Fibroblast of villous mesenchyme (primary cell): Measurements from ENCODE around the gene DBNL. TPM values are rescaled to one million over a fixed set of nuclear protein-coding genes. Genes with fewer than 3 reads are reported as not detected.

Source experiments
- DNase-seq: peaks from one replicate; pipeline ENCODE4 v3.0.0-alpha.2; 2010; ENCODE audit warnings: low read depth
- H3K4me3 ChIP-seq: 2 replicates; pipeline ENCODE4 v1.5.1; 2011; ENCODE audit warnings: low read depth, mild to moderate bottlenecking, low read length
- CTCF ChIP-seq: IDR thresholded peaks from 2 replicates; pipeline ENCODE4 v1.5.1; 2012; ENCODE audit warnings: low read depth, mild to moderate bottlenecking, low read length; ENCODE audit not compliant: insufficient read depth
- total RNA-seq: library from RNA; depleted of rRNA; stranded (reverse); fragments of >200 nt; gene quantifications from 2 replicates; pipeline ENCODE4 v1.2.3, GENCODE V29; 2012

DBNL gene
- total RNA-seq, 1 donor: 97.2 TPM

GRCh38 chr7:44081266-44081748 is 36.8 kb downstream of the DBNL start:
- TF ChIP-seq CTCF: no peak
- peak overlapping the region; percentile 79 for H3K4me3 ChIP-seq
- no peak for DNase-seq

- H3K4me3 ChIP-seq: peak overlapping the region; percentile 68
- DNase-seq: peak; percentile 99
- no peak for TF ChIP-seq CTCF
Observed at GRCh38 chr7:44082541-44083207, 38.2 kb downstream of the DBNL start.

GRCh38 chr7:44083796-44084195 is 39.3 kb downstream of the DBNL start:
- no peak for DNase-seq
- H3K4me3 ChIP-seq: no peak overlapping the region
- no peak for TF ChIP-seq CTCF

- TF ChIP-seq CTCF: no peak
- H3K4me3 ChIP-seq: no peak overlapping the region
- no peak for DNase-seq
Observed at GRCh38 chr7:44084701-44085100, 40.2 kb downstream of the DBNL start.

GRCh38 chr7:44085546-44085945 is 41.0 kb downstream of the DBNL start:
- TF ChIP-seq CTCF: no peak
- no peak overlapping the region for H3K4me3 ChIP-seq
- no peak for DNase-seq

GRCh38 chr7:44086627-44087026 is 42.1 kb downstream of the DBNL start:
- no peak for TF ChIP-seq CTCF
- no peak overlapping the region for H3K4me3 ChIP-seq
- no peak for DNase-seq
